HEK293 (cell line): Measurements from ENCODE around the gene ACAD11.
"Not testable (repeated sequence)": the region's sequence is repeated elsewhere in the genome, so short reads cannot be mapped to it uniquely, and the experiment has no call there.

Experiments
- CTCF ChIA-PET: fragments of 350-600 bp; formaldehyde crosslinking; extraction: SDS; loops from one replicate; lab custom pipeline; 2021; ENCODE audit warnings: antibody characterized with exemption; lab: Yijun Ruan, JAX
- POLR2A ChIA-PET: fragments of 300-600 bp; formaldehyde crosslinking; extraction: SDS; loops from one replicate; lab custom pipeline; 2020; ENCODE audit warnings: antibody characterized with exemption, inconsistent platforms; lab: Yijun Ruan, JAX
- H3K27ac ChIP-seq: fragments of 200-500 bp; sonication (Bioruptor generic); 2 replicates; pipeline ENCODE4 v1.5.1; 2014; ENCODE audit warnings: low read depth, low read length, control low read depth, inconsistent platforms; ENCODE audit errors: extremely low read depth
- H3K36me3 ChIP-seq, 2 experiments: fragments of 200-500 bp in 1 of 2; sonication (Bioruptor generic) in 1 of 2; 1 replicate in 1 of 2; 2 replicates in 1 of 2; pipeline ENCODE4 v1.5.1; 2014 to 2017; ENCODE audit warnings: inconsistent platforms in 2 of 2, low read length in 2 of 2; ENCODE audit not compliant: control insufficient read depth in 2 of 2, insufficient read depth in 1 of 2
- H3K4me1 ChIP-seq: fragments of 200-500 bp; sonication (Bioruptor generic); 2 replicates; pipeline ENCODE4 v1.5.1; 2014; ENCODE audit warnings: mild to moderate bottlenecking, low read length, inconsistent platforms; ENCODE audit not compliant: control insufficient read depth, insufficient read depth
- H3K4me3 ChIP-seq: 2 replicates; pipeline ENCODE4 v1.5.1; 2011; ENCODE audit warnings: low read depth, mild to moderate bottlenecking, control low read depth, low read length, moderate library complexity
- H3K9me3 ChIP-seq: fragments of 200-500 bp; sonication (Bioruptor generic); 2 replicates; pipeline ENCODE4 v1.5.1; 2014; ENCODE audit warnings: low read depth, low read length, inconsistent platforms; ENCODE audit not compliant: control insufficient read depth, insufficient read depth
- HOXA7 ChIP-seq: sonication (generic); formaldehyde crosslinking; IDR thresholded peaks from 2 replicates; pipeline ENCODE4 v1.8.1; 2022; ENCODE audit warnings: missing genetic modification reagents, borderline replicate concordance
- PBX3 ChIP-seq: sonication (generic); formaldehyde crosslinking; IDR thresholded peaks from 2 replicates; pipeline ENCODE4 v1.8.1; 2022; ENCODE audit warnings: mild to moderate bottlenecking, moderate library complexity, missing genetic modification reagents
- ZBTB17 ChIP-seq: fragments of 450-650 bp; formaldehyde crosslinking; IDR thresholded peaks from 2 replicates; pipeline ENCODE4 v1.5.1; 2016; ENCODE audit warnings: missing biosample characterization, missing genetic modification characterization
- ZEB2 ChIP-seq: fragments of 450-650 bp; formaldehyde crosslinking; IDR thresholded peaks from 2 replicates; pipeline ENCODE4 v1.5.1; 2016; ENCODE audit warnings: missing biosample characterization, missing genetic modification characterization
- ZNF146 ChIP-seq: fragments of 450-650 bp; formaldehyde crosslinking; IDR thresholded peaks from 2 replicates; pipeline ENCODE4 v1.5.1; 2016; ENCODE audit warnings: missing biosample characterization, missing genetic modification characterization
- ZNF214 ChIP-seq: fragments of 450-650 bp; formaldehyde crosslinking; IDR thresholded peaks from 2 replicates; pipeline ENCODE4 v1.5.1; 2017; ENCODE audit warnings: missing biosample characterization, mild to moderate bottlenecking, missing genetic modification characterization, borderline replicate concordance
- ZNF274 ChIP-seq, 2 experiments: fragments of 200-500 bp in 1 of 2; fragments of 450-650 bp in 1 of 2; sonication (Bioruptor generic) in 1 of 2; formaldehyde crosslinking in 1 of 2; IDR thresholded peaks; 2 replicates each; pipeline versions ENCODE4 v1.5.1 to v1.6.1; 2014 to 2016; ENCODE audit warnings: borderline replicate concordance in 1 of 2, inconsistent platforms in 1 of 2, low read length in 1 of 2, missing biosample characterization in 1 of 2, missing genetic modification characterization in 1 of 2
- ZNF311 ChIP-seq: fragments of 450-650 bp; formaldehyde crosslinking; IDR thresholded peaks from 2 replicates; pipeline ENCODE4 v1.5.1; 2017; ENCODE audit warnings: missing biosample characterization, missing genetic modification characterization, borderline replicate concordance
- ZNF548 ChIP-seq: fragments of 450-650 bp; formaldehyde crosslinking; IDR thresholded peaks from 2 replicates; pipeline ENCODE4 v1.5.1; 2016; ENCODE audit warnings: missing biosample characterization, missing genetic modification characterization
- ZNF768 ChIP-seq: fragments of 450-650 bp; formaldehyde crosslinking; IDR thresholded peaks from 2 replicates; pipeline ENCODE4 v1.5.1; 2018; ENCODE audit warnings: missing biosample characterization, mild to moderate bottlenecking, missing genetic modification characterization
- TF ChIP-seq, protein P1 (sequence below): fragments of 450-650 bp; formaldehyde crosslinking; IDR thresholded peaks from 2 replicates; pipeline ENCODE4 v1.5.1; 2017; ENCODE audit warnings: missing biosample characterization, missing genetic modification characterization
- TF ChIP-seq, protein P2 (sequence below): fragments of 450-650 bp; formaldehyde crosslinking; IDR thresholded peaks from 2 replicates; pipeline ENCODE4 v1.5.1; 2017; ENCODE audit warnings: missing biosample characterization, missing genetic modification characterization
- TF ChIP-seq, protein P3 (sequence below): fragments of 450-650 bp; formaldehyde crosslinking; IDR thresholded peaks from 2 replicates; pipeline ENCODE4 v1.5.1; 2016; ENCODE audit warnings: missing biosample characterization, missing genetic modification characterization

The ACAD11 gene

DNA sequence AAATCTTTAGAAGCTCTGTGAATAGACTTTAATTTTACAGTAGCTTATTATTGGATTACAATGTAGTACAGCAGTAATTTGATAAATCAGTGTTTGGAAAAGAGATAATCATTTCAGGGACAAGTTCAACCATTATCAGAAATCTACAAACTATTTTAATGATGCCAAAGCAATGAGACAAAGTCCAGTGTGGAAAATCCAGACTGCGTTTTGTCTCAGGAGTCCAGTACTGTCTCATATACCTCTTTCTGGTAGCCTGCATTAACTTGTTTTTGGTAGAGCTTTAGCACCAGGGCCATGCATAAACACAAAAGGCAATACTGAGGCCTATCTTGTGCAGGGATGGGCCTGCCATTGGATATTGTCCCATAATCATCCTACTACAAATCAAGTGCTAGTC is 42.8 kb downstream of the ACAD11 start:
- Histone ChIP-seq H3K27ac (no peak overlapping the region), H3K9me3 (no peaks in the 10 kb centered on the region), H3K4me3 (no peak overlapping the region), H3K36me3 (peaks cover 0 to 26% of the 10 kb centered on the region in 2 experiments; a peak in 1 of 3 replicates), H3K4me1 (no peaks in the 10 kb centered on the region)
- TF ChIP-seq ZNF214 = no peak
- TF ChIP-seq, protein P1, sequence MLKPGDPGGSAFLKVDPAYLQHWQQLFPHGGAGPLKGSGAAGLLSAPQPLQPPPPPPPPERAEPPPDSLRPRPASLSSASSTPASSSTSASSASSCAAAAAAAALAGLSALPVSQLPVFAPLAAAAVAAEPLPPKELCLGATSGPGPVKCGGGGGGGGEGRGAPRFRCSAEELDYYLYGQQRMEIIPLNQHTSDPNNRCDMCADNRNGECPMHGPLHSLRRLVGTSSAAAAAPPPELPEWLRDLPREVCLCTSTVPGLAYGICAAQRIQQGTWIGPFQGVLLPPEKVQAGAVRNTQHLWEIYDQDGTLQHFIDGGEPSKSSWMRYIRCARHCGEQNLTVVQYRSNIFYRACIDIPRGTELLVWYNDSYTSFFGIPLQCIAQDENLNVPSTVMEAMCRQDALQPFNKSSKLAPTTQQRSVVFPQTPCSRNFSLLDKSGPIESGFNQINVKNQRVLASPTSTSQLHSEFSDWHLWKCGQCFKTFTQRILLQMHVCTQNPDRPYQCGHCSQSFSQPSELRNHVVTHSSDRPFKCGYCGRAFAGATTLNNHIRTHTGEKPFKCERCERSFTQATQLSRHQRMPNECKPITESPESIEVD (tag by site-specific recombination) = no peak
- TF ChIP-seq ZEB2 = no peak
- no peak for TF ChIP-seq HOXA7 (CRISPR knock-in tag)
- no peak for TF ChIP-seq ZNF311 (tag by site-specific recombination)
- TF ChIP-seq, protein P2, sequence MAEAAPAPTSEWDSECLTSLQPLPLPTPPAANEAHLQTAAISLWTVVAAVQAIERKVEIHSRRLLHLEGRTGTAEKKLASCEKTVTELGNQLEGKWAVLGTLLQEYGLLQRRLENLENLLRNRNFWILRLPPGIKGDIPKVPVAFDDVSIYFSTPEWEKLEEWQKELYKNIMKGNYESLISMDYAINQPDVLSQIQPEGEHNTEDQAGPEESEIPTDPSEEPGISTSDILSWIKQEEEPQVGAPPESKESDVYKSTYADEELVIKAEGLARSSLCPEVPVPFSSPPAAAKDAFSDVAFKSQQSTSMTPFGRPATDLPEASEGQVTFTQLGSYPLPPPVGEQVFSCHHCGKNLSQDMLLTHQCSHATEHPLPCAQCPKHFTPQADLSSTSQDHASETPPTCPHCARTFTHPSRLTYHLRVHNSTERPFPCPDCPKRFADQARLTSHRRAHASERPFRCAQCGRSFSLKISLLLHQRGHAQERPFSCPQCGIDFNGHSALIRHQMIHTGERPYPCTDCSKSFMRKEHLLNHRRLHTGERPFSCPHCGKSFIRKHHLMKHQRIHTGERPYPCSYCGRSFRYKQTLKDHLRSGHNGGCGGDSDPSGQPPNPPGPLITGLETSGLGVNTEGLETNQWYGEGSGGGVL = no peak
- TF ChIP-seq PBX3 = no peak
- TF ChIP-seq, protein P3, sequence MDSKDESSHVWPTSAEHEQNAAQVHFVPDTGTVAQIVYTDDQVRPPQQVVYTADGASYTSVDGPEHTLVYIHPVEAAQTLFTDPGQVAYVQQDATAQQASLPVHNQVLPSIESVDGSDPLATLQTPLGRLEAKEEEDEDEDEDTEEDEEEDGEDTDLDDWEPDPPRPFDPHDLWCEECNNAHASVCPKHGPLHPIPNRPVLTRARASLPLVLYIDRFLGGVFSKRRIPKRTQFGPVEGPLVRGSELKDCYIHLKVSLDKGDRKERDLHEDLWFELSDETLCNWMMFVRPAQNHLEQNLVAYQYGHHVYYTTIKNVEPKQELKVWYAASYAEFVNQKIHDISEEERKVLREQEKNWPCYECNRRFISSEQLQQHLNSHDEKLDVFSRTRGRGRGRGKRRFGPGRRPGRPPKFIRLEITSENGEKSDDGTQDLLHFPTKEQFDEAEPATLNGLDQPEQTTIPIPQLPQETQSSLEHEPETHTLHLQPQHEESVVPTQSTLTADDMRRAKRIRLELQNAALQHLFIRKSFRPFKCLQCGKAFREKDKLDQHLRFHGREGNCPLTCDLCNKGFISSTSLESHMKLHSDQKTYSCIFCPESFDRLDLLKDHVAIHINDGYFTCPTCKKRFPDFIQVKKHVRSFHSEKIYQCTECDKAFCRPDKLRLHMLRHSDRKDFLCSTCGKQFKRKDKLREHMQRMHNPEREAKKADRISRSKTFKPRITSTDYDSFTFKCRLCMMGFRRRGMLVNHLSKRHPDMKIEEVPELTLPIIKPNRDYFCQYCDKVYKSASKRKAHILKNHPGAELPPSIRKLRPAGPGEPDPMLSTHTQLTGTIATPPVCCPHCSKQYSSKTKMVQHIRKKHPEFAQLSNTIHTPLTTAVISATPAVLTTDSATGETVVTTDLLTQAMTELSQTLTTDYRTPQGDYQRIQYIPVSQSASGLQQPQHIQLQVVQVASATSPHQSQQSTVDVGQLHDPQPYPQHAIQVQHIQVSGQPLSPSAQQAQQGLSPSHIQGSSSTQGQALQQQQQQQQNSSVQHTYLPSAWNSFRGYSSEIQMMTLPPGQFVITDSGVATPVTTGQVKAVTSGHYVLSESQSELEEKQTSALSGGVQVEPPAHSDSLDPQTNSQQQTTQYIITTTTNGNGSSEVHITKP (tag by site-specific recombination) = no peak
- TF ChIP-seq ZNF548 (tag by site-specific recombination) = no peak
- TF ChIP-seq ZNF274 (IDR thresholded peaks at IDR 0.05; ENCODE audit: low read length) = no peak
- TF ChIP-seq ZNF274 (tag by site-specific recombination; IDR thresholded peaks at IDR 0.05; ENCODE audit: borderline replicate concordance) = no peak
- no peak for TF ChIP-seq ZBTB17 (tag by site-specific recombination)
- CTCF ChIA-PET = no interaction called here
- POLR2A ChIA-PET = no interaction called here

- ChIA-PET POLR2A (no interaction called here), CTCF (no interaction called here)
- no peak overlapping the region for H3K4me3 ChIP-seq
- TF ChIP-seq ZNF768 (no peak), ZNF146 (no peak)
- H3K4me1 ChIP-seq = no peaks in the 10 kb centered on the region
- peaks cover 0 to 23% of the 10 kb centered on the region in 2 experiments; a peak in 1 of 3 replicates for H3K36me3 ChIP-seq
- no peaks in the 10 kb centered on the region for H3K9me3 ChIP-seq
- no peak overlapping the region for H3K27ac ChIP-seq
Observed at GRCh38 chr3:132615881-132616280, 43.7 kb downstream of the ACAD11 start.

GRCh38 chr3:132615301-132615700 is 44.3 kb downstream of the ACAD11 start:
- CTCF ChIA-PET, H3K9me3 ChIP-seq, POLR2A ChIA-PET, H3K4me3 ChIP-seq, H3K4me1 ChIP-seq, H3K27ac ChIP-seq: not testable (repeated sequence)
- peak; percentile 74 for TF ChIP-seq ZNF146
- peaks cover 0 to 20% of the 10 kb centered on the region in 2 experiments; a peak in 1 of 3 replicates for H3K36me3 ChIP-seq

DNA sequence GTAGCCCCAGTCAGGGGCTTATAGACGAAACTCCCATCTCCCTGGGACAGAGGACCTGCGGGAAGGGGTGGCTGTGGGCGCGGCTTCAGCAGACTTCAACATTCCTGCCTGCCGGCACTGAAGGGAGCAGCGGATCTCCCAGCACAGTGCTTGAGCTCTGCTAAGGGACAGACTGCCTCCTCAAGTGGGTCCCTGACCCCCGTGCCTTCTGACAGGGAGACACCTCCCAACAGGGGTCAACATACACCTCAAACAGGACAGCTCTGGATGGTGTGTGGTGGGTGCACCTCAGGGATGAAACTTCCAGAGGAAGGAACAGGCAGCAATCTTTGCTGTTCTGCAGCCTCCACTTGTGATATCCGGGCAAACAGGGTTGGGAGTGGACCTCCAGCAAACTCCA is 53.0 kb downstream of the ACAD11 start:
- CTCF ChIA-PET, H3K27ac ChIP-seq, H3K4me3 ChIP-seq, H3K9me3 ChIP-seq, H3K4me1 ChIP-seq, POLR2A ChIA-PET: not testable (repeated sequence)
- peaks cover 0 to 15% of the 10 kb centered on the region in 2 experiments; a peak in 2 of 3 replicates for H3K36me3 ChIP-seq
